RWPE1 (cell line): ENCODE measurements around the gene BID.

Experiments used
- CTCF ChIA-PET: fragments of 350-600 bp; sonication (Branson Sonifier 250); formaldehyde crosslinking; extraction: SDS; loops from one replicate; lab custom pipeline; 2021; lab: Yijun Ruan, JAX
- POLR2A ChIA-PET: fragments of 400-600 bp; formaldehyde crosslinking; extraction: SDS; loops from one replicate; lab custom pipeline; 2020; ENCODE audit warnings: antibody characterized with exemption; ENCODE audit not compliant: low non-redundant PET; lab: Yijun Ruan, JAX
- DNase-seq: peaks from one replicate; pipeline ENCODE4 v3.0.0; 2012; ENCODE audit warnings: low spot score
- H3K27ac ChIP-seq: fragments of 450-650 bp; 2 replicates; pipeline ENCODE4 v1.5.1; 2017
- TF ChIP-seq, protein P1 (sequence below): fragments of 450-650 bp; conservative IDR thresholded peaks from 2 replicates; pipeline ENCODE4 v1.5.1; 2017; ENCODE audit warnings: low read depth, mild to moderate bottlenecking

BID gene

DNA sequence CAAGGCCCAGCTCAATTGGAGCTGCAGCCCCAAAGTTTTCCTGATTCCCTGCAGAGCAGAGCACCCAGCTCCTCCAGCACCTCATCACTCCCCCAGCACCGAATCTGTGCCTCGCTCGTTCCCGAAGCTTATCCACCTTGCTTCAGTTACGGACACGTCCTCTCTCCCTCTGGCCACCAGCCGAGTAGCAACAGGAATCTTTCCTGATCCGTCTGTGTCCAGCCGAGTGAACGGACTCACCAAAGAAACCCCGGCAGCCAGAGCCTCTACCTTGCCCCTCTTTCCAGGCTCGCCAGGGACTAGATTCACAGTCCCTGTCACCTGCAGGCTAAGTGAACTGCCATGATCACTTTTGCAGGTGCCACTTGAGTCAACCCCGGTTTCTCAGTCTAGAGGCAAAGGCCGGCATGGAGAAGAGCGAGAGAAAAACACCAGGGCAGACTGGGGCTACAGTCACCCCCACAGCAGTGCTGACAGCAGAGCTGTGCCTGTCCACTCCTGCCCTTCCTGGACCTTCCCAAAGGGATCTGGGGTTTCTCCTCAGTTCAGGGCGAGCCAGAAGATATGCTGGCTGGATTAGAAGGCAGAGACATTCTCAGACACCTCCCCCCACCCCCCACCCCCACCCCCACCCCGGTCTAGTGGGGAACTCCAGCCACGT, 32.3 kb downstream of the BID start:
- DNase-seq = no peak
- TF ChIP-seq, protein P1, sequence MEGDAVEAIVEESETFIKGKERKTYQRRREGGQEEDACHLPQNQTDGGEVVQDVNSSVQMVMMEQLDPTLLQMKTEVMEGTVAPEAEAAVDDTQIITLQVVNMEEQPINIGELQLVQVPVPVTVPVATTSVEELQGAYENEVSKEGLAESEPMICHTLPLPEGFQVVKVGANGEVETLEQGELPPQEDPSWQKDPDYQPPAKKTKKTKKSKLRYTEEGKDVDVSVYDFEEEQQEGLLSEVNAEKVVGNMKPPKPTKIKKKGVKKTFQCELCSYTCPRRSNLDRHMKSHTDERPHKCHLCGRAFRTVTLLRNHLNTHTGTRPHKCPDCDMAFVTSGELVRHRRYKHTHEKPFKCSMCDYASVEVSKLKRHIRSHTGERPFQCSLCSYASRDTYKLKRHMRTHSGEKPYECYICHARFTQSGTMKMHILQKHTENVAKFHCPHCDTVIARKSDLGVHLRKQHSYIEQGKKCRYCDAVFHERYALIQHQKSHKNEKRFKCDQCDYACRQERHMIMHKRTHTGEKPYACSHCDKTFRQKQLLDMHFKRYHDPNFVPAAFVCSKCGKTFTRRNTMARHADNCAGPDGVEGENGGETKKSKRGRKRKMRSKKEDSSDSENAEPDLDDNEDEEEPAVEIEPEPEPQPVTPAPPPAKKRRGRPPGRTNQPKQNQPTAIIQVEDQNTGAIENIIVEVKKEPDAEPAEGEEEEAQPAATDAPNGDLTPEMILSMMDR = no peak
- POLR2A ChIA-PET = no interaction called here
- CTCF ChIA-PET = interaction anchor here (0.5 to 2.6 kb wide), 8 partner anchors 11 to 1982 kb away, joined by 3 to 13 read pairs (median 4); no protein-coding TSS in a partner anchor
- no peak overlapping the region for H3K27ac ChIP-seq

DNA sequence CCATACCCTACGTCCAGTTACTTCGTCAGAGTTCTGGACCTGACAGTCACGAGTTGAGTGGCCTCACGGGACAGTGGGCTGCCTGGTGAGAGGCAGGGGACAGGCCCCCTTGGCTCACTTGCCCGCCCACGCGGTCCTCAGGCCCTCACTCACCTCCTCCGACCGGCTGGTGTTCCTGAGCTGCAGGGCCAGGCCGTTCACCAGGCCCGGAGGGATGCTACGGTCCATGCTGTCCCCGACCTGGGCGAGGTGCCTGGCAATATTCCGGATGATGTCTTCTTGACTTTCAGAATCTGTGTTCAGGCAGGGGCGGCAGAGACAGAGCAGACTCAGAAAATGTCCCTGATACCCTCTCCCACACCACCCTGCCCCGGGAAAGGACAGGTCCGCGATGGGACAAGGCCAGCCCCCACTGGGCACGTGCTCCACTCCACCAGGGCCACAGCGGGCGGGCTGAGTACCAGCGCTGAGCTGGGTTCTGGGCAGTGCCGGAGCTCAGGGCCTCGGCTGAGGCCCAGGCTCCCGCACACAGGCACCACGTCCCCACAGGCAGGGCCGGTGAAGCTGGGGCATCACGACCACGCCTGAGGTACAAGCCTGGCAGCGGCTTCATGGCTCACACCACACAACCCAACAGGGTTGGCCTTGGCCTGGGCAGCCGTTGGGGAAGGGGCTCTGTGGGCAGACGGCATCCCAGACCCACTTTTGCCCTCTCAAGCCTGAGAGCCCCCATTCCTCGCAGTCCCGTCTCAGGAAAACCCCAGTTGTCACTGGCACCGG, 34.9 kb downstream of the BID start:
- POLR2A ChIA-PET = no interaction called here
- CTCF ChIA-PET = no interaction called here
- no peak overlapping the region for H3K27ac ChIP-seq
- TF ChIP-seq, protein P1 = no peak
- no peak for DNase-seq

DNA sequence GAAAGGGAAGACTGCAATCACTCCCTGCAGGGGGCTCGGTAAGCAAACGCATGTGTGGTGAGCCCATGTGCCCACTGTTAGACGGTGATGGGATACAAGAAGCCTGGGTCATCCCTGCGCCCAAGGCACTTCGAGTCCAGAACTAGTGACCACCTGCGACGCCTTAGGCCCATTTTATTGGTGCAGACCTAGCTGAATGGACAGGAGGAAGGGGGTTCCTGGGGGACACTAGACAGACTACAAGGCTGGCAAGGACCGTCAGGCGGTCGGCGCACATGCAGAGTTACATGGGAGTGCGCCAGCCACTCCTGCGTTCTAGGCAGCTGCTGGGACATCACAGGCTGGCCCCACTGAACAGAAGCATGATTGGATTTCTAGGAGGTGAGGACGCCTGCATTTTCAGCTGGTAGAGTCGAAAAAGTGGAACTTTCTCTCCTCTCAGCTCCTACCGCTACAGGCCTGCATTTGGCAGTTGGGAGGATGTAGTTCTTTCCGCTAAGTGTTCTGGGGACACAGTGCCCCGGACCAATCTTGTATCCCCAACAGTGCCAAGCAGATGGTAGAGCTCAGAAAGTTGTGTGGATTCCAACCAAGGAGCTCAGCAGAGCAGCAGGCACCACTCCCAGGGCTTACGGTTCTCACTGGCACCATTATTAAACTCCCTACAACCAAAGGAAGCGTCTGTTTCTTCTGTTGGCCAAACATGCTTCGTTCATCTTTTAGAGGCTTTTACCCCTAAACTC, 35.7 kb downstream of the BID start:
- TF ChIP-seq, protein P1 = no peak
- POLR2A ChIA-PET = no interaction called here
- CTCF ChIA-PET = no interaction called here
- no peak for DNase-seq
- no peak overlapping the region for H3K27ac ChIP-seq

DNA sequence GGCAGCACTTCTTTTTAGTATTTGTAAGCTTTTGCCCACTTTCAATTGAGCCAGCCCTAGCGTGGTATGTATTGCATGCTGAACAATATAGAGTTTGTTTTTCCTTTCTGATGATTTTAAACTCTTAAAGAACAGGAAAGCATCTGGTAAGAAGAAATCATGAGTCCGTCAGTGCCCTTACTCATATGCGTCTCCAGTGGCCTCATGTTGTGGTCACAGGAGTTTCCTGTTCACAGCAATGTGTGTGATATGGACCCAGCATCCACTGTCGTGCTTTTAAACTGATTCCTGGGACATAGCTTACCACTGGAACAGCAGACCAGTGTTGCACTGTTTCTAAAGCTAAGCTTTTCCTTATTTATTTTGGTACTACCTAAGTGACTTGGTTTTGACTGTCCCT, 40.1 kb downstream of the BID start:
- no peak overlapping the region for H3K27ac ChIP-seq
- TF ChIP-seq, protein P1 = no peak
- DNase-seq = no peak
- ChIA-PET POLR2A (no interaction called here), CTCF (no interaction called here)

DNA sequence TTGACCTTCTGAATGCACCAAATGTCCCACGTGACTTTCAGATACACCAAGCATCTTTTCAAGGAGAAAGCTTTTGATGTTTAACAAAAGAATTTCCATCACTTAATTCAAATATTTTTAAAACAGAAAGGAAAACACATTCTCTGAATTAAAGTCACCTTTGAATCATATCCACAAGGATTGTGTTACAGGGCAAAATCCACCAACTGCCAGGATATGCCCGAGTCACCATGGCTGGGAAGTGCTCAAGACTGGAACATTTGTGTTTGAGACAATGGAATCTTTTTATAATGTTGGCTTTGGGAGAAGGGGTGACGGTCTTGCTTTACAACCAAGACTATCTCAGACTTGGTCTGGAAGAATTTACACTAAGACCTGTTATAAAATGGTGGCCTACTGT, 40.8 kb downstream of the BID start:
- DNase-seq = no peak
- ChIA-PET POLR2A (no interaction called here), CTCF (no interaction called here)
- no peak overlapping the region for H3K27ac ChIP-seq
- TF ChIP-seq, protein P1 = no peak

DNA sequence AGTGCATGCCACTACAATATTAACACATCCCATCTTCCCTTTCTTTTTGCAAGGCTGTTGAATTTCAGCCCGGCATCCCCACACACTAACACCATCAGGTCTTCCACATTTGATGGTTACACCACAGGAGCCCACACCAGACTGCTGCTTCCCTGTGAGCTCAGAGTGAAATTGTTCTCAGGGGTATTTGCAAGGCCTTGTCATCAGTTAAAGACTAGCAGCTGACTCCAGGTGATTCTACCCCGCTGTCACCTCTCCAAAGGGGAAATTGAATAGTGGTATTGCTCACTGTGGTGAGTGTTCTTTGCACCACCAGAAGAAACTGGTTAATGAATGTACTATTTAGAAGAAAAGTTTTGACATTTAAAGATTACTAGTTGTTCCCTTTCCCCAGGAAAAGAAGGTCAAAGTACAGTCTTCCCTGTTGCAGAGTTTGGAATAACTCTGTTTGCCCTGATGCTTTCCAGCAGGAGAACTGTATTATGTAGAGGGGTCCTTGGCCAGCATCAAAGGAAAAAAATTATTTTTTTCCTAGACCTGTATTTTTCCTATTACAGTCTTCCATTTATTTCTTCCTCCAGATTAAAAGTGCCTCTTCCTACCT, 41.9 kb downstream of the BID start:
- ChIA-PET POLR2A (no interaction called here), CTCF (no interaction called here)
- DNase-seq = no peak
- H3K27ac ChIP-seq = no peak overlapping the region
- TF ChIP-seq, protein P1 = no peak
